H1 (cell line): ENCODE measurements around the gene PSORS1C1. TPM values are rescaled to one million over a fixed set of nuclear protein-coding genes. Genes with fewer than 3 reads are reported as not detected.

ENCODE experiments used
- CBX5 ChIP-seq: fragments of 300-800, 300-1000 bp; sonication (generic); IDR thresholded peaks from 2 replicates; pipeline ENCODE4 v1.7.1; 2016; ENCODE audit warnings: antibody characterized with exemption, low read length, low read depth
- PHF8 ChIP-seq: fragments of 200-600 bp; sonication (generic); conservative IDR thresholded peaks from 2 replicates; pipeline ENCODE4 v1.7.1; 2012; ENCODE audit warnings: low read depth, mild to moderate bottlenecking, inconsistent platforms, low read length, moderate library complexity
- POU5F1 ChIP-seq: IDR thresholded peaks from 2 replicates; pipeline ENCODE4 v1.6.1; 2011; ENCODE audit warnings: low read depth, mild to moderate bottlenecking, low read length, moderate library complexity
- polyA plus RNA-seq, 7 experiments: library from polyadenylated mRNA; depleted of rRNA in 3 of 7; stranded (reverse) in 5 of 7; unstranded in 2 of 7; fragments of >200 nt in 5 of 7; fragments of 200-250 nt in 2 of 7; gene quantifications; 1 replicate in 5 of 7; 2 replicates in 1 of 7; 4 replicates in 1 of 7; pipeline versions ENCODE4 v1.2.1 to v1.2.3, GENCODE V29; 2011 to 2013; ENCODE audit warnings: missing spikeins in 2 of 7, mixed read lengths in 2 of 7
- total RNA-seq: library from RNA; stranded (reverse); fragmentation: NEBNext Ultra II Directional; extraction: Animal tissue kit (Norgen Biotek cat#: 25700); gene quantifications from 2 replicates; pipeline ENCODE4 v1.2.1, GENCODE V29; 2021

The PSORS1C1 gene
- total and polyA plus RNA-seq, 2 of the 8 experiments (the other 6 are each of a cell fraction or from before 2014, with no cell fraction given): 0.12 to 0.52 TPM

DNA sequence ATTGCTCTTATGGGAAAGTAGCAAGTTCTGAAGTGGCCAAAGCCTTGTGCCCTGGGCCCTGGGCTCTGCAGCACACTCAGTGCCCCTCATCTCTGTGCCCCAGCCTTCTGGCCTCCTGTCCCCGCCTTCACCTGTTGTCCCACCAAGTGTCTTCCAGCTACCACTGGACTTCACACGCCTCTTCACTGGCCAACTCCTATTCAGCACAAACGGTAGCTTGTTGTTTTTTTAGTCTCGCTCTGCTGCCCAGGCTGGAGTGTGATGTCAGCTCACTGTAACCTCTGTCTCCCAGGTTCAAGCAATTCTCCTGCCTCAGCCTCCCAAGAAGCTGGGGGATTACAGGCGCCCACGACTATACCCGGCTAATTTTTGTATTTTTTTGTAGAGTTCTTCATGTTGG is 38.2 kb downstream of the PSORS1C1 start (continued):
- TF ChIP-seq PHF8: no peak
- TF ChIP-seq CBX5: no peak
- no peak for TF ChIP-seq POU5F1
